GM21825 (cell line): ENCODE results near the gene MATN1.
A peak's percentile ranks its signal among the peaks of the same experiment; 100 is the strongest.
"Not testable (repeated sequence)": the region's sequence is repeated elsewhere in the genome, so short reads cannot be mapped to it uniquely, and the experiment has no call there.

Experiments used
- ATAC-seq: cut with Tn5 transposase; IDR thresholded peaks from one replicate; pipeline ENCODE4 v1.9.1; 2021; ENCODE audit warnings: mild to moderate bottlenecking, moderate library complexity; ENCODE audit not compliant: unreplicated experiment

The MATN1 gene

GRCh38 chr1:30700528-30701257 lies 22.7 kb downstream of the MATN1 start:
- no peak for ATAC-seq

- no peak for ATAC-seq
Measured at GRCh38 chr1:30699762-30700161, 23.6 kb downstream of the MATN1 start.

GRCh38 chr1:30698401-30698981 lies 24.9 kb downstream of the MATN1 start:
- no peak for ATAC-seq

GRCh38 chr1:30697571-30698376 lies 25.6 kb downstream of the MATN1 start:
- ATAC-seq, result peak; percentile 58

- ATAC-seq, result no peak
Measured at GRCh38 chr1:30696831-30697230, 26.6 kb downstream of the MATN1 start.

- no peak for ATAC-seq
Measured at GRCh38 chr1:30695439-30695841, 27.9 kb downstream of the MATN1 start.

GRCh38 chr1:30694280-30695175 lies 28.9 kb downstream of the MATN1 start:
- no peak for ATAC-seq

- ATAC-seq, result no peak
Measured at GRCh38 chr1:30693822-30694221, 29.6 kb downstream of the MATN1 start.

GRCh38 chr1:30693366-30693765 lies 30.0 kb downstream of the MATN1 start:
- ATAC-seq, result no peak

GRCh38 chr1:30692948-30693301 lies 30.5 kb downstream of the MATN1 start:
- ATAC-seq, result no peak

GRCh38 chr1:30692201-30692947 lies 31.0 kb downstream of the MATN1 start:
- no peak for ATAC-seq

GRCh38 chr1:30691480-30691879 lies 31.9 kb downstream of the MATN1 start:
- no peak for ATAC-seq

- no peak for ATAC-seq
Measured at GRCh38 chr1:30689901-30690645, 33.3 kb downstream of the MATN1 start.

GRCh38 chr1:30688920-30689794 lies 34.2 kb downstream of the MATN1 start:
- no peak for ATAC-seq

GRCh38 chr1:30688516-30688915 lies 34.9 kb downstream of the MATN1 start:
- ATAC-seq, result not testable (repeated sequence)

- no peak for ATAC-seq
Measured at GRCh38 chr1:30687886-30688285, 35.5 kb downstream of the MATN1 start.

- ATAC-seq, result no peak
Measured at GRCh38 chr1:30686236-30686935, 37.0 kb downstream of the MATN1 start.

GRCh38 chr1:30685796-30686165 lies 37.6 kb downstream of the MATN1 start:
- no peak for ATAC-seq
